Peyer's patch (tissue), 4 donors: Measurements from ENCODE around the gene PCTP. TPM values are rescaled to one million over a fixed set of nuclear protein-coding genes. Genes with fewer than 3 reads are reported as not detected.

Source experiments
- DNase-seq, 3 donors: peaks; one replicate each; pipeline ENCODE4 v3.0.0-alpha.2; 2017 to 2019
- H3K27ac ChIP-seq, 4 donors: fragments of 200-600 bp; sonication (generic); one replicate each; pipeline ENCODE4 v1.5.1; 2016 to 2019
- H3K27me3 ChIP-seq, 2 donors: fragments of 200-600 bp; sonication (generic); one replicate each; pipeline ENCODE4 v1.5.1; 2019
- H3K36me3 ChIP-seq, 3 donors: fragments of 200-600 bp; sonication (generic); one replicate each; pipeline ENCODE4 v1.5.1; 2016 to 2019
- H3K4me1 ChIP-seq, 4 donors: fragments of 200-600 bp; sonication (generic); one replicate each; pipeline ENCODE4 v1.5.1; 2016 to 2019
- H3K4me3 ChIP-seq, 4 donors: fragments of 200-600 bp; sonication (generic); 1 replicate in 3 of 4; 2 replicates in 1 of 4; pipeline ENCODE4 v1.5.1; 2016 to 2019; ENCODE audit warnings: mild to moderate bottlenecking in 1 of 4
- H3K9me3 ChIP-seq, 4 donors: fragments of 200-600 bp; sonication (generic); one replicate each; pipeline ENCODE4 v1.5.1; 2016 to 2019; ENCODE audit warnings: mild to moderate bottlenecking in 1 of 4
- POLR2A ChIP-seq, 2 donors: fragments of 450-650 bp; IDR thresholded peaks; one replicate each; pipeline ENCODE4 v1.5.1; 2017; ENCODE audit warnings: antibody characterized with exemption in 2 of 2, mild to moderate bottlenecking in 2 of 2, moderate library complexity in 2 of 2
- total RNA-seq, 4 donors: library from RNA; depleted of rRNA; stranded (reverse); fragments of >200 nt; gene quantifications; one replicate each; pipeline ENCODE4 v1.1.0, GENCODE V29; 2016
- TF ChIP-seq, protein P1 (sequence below), 6 experiments: fragments of 450-650 bp in 4 of 6; fragments of 200-600 bp in 2 of 6; sonication (generic) in 1 of 6; IDR thresholded peaks; one replicate each; pipeline ENCODE4 v1.5.1; 2017 to 2019; ENCODE audit warnings: antibody characterized with exemption in 6 of 6, mild to moderate bottlenecking in 3 of 6, moderate library complexity in 1 of 6

PCTP gene
- total RNA-seq, 4 donors from 2014 or later, result 16.0 to 35.5 (median 26.5) TPM

DNA sequence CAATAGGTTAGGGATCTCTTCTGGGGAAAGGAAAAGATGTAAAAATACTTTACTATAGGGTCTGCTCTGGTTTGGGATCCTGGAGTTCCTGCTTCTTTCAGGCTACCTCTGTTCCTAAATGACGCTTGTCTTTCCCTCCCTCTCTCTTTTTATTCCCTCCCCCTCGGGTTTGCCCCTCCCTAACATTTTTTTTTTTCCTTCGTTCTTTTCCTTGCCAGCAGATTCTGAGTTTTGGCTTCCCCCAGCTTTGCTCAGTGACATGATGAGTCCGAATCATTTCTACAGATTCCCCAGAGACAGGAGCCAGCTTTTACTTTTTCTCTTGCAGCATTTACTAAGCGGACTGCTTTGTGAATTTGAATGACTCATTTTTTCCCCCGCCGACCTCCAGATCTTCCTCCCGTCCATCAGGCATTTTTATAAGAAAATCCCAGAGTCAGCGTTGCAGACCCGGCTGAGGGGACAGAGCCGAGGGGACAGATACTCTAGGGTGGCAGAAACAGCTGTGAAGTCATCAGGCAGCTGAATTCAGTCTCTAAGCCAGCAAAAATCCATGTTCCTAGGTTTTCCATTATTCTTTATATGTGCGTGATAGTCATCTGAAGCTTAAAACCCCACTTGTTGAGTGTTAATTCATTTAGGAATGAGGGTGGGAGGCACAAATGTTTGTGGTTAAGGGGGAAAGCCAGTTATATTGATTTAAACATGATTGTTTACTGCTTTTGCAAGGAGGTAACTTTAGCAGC lies 27.9 kb upstream of the PCTP start, which contains the start of gene TMEM100:
TMEM100 (minus strand) TSS at position 123 of the 746 bp plus-strand sequence. CDS start 1,794 bp downstream, outside the sequence.
- no peaks in the 10 kb centered on the region for H3K9me3 ChIP-seq
- H3K27ac ChIP-seq, result peak within 1 kb of the TSS; percentile 13 to 82 (median 56)
- TF ChIP-seq, protein P1, sequence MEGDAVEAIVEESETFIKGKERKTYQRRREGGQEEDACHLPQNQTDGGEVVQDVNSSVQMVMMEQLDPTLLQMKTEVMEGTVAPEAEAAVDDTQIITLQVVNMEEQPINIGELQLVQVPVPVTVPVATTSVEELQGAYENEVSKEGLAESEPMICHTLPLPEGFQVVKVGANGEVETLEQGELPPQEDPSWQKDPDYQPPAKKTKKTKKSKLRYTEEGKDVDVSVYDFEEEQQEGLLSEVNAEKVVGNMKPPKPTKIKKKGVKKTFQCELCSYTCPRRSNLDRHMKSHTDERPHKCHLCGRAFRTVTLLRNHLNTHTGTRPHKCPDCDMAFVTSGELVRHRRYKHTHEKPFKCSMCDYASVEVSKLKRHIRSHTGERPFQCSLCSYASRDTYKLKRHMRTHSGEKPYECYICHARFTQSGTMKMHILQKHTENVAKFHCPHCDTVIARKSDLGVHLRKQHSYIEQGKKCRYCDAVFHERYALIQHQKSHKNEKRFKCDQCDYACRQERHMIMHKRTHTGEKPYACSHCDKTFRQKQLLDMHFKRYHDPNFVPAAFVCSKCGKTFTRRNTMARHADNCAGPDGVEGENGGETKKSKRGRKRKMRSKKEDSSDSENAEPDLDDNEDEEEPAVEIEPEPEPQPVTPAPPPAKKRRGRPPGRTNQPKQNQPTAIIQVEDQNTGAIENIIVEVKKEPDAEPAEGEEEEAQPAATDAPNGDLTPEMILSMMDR (IDR thresholded peaks at IDR 0.05), result no peak
- no peak for TF ChIP-seq POLR2A (IDR thresholded peaks at IDR 0.05)
- H3K27me3 ChIP-seq, result no peaks in the 10 kb centered on the region
- DNase-seq, result no peak
- peak within 1 kb of the TSS in 3 of 4 donors; percentile 16 to 41 (median 30) for H3K4me3 ChIP-seq
- H3K36me3 ChIP-seq, result no peaks in the 10 kb centered on the region
- H3K4me1 ChIP-seq, result no peaks in the 10 kb centered on the region

DNA sequence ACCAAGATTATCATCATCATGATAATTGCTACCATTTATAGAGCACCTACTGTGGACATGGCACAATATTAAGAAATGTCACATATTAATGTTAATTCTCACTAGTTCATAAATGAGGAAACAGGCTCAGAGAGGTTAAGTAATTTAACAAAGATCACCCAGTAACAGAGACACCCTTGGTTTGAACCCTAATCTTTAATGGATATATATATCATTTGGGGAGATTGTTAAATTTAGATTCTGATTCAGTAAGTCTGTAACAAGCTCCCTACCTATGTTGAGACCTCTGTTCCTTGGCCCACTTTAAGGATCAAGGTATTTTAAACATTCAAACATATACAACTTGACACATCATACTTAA lies 27.4 kb upstream of the PCTP start:
- Histone ChIP-seq H3K27me3 (no peaks in the 10 kb centered on the region), H3K9me3 (no peaks in the 10 kb centered on the region), H3K4me1 (no peaks in the 10 kb centered on the region), H3K4me3 (peak overlapping the region in 2 of 4 donors; percentile 30 to 41), H3K27ac (peak overlapping the region in 3 of 4 donors; percentile 13 to 82 (median 73)), H3K36me3 (no peaks in the 10 kb centered on the region)
- TF ChIP-seq, protein P1 (IDR thresholded peaks at IDR 0.05), result no peak
- DNase-seq, result no peak

DNA sequence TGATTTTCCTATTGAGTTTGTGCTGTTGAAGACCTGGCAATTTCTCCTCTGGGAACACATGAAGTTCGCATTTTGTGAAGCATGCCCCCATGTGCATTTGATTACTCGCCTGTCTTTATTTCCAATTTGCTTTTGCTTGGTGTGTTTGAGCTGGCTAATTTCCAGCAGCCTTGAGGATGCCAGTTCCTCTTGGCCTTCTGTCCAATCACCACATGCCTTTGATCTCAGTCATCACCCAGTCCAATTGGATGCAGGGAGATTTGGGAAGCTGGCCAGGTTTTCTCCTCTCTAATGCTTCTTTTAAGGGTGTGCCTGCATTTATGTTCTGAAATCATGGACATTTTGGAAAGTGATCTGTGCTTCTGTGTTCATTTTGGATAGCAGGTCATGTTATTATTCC lies 24.4 kb upstream of the PCTP start:
- H3K9me3 ChIP-seq, result no peaks in the 10 kb centered on the region
- TF ChIP-seq, protein P1 (IDR thresholded peaks at IDR 0.05), result no peak
- TF ChIP-seq POLR2A (IDR thresholded peaks at IDR 0.05), result no peak
- no peak overlapping the region for H3K4me3 ChIP-seq
- DNase-seq, result peak in 1 of 3 donors; percentile 48
- H3K27me3 ChIP-seq, result no peaks in the 10 kb centered on the region
- H3K4me1 ChIP-seq, result no peaks in the 10 kb centered on the region
- H3K27ac ChIP-seq, result no peak overlapping the region
- no peaks in the 10 kb centered on the region for H3K36me3 ChIP-seq

DNA sequence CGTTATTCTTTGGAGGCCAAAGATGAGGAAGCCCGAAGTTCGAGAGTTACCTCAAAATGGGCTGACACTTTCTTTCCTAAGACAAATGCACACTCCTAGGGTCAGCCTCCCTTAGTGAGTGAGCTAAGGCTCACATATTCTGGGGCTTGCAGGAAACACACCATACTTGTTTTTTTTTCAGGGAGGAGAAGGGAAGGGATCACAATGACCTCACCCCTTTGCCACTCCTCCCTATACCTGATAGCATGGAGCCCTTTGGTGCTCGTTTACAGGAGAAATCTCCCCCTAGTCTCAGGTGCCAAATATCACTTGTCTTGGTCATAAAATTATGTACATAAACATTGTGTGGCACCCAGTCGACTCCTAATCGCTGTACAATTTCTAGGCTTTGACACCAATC lies 23.6 kb upstream of the PCTP start:
- no peaks in the 10 kb centered on the region for H3K4me1 ChIP-seq
- no peaks in the 10 kb centered on the region for H3K9me3 ChIP-seq
- no peaks in the 10 kb centered on the region for H3K27me3 ChIP-seq
- no peak for TF ChIP-seq POLR2A (IDR thresholded peaks at IDR 0.05)
- TF ChIP-seq, protein P1 (IDR thresholded peaks at IDR 0.05), result no peak
- H3K27ac ChIP-seq, result no peak overlapping the region
- DNase-seq, result no peak
- H3K4me3 ChIP-seq, result no peak overlapping the region
- no peaks in the 10 kb centered on the region for H3K36me3 ChIP-seq

DNA sequence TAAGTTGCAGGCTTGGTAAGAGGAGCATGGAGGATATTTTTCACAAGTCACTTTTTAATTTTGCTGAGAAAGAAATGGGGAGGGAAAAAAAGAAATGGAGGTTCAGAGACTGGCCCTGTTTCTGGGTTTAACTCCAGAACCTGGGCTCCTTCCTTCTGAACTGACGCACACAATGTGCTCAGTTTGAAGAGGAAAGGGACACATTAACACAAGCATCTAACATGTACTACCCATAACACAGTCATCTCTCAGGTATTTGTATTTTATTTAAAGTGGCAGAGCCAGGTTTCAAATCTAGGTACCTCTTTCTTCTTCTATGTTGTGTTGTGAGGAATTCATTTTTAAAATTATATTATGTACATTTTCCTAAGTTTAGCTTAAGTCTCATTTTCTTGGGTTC lies 22.9 kb upstream of the PCTP start:
- Histone ChIP-seq H3K4me1 (no peaks in the 10 kb centered on the region), H3K9me3 (no peaks in the 10 kb centered on the region), H3K4me3 (no peak overlapping the region), H3K27me3 (no peaks in the 10 kb centered on the region), H3K36me3 (no peaks in the 10 kb centered on the region), H3K27ac (no peak overlapping the region)
- TF ChIP-seq, protein P1 (IDR thresholded peaks at IDR 0.05), result no peak
- TF ChIP-seq POLR2A (IDR thresholded peaks at IDR 0.05), result no peak
- no peak for DNase-seq
